GM21390 (cell line): Measurements from ENCODE around the gene DZIP1L.
"Not testable (repeated sequence)": the region's sequence is repeated elsewhere in the genome, so short reads cannot be mapped to it uniquely, and the experiment has no call there.

ENCODE experiments used
- ATAC-seq: cut with Tn5 transposase; IDR thresholded peaks from one replicate; pipeline ENCODE4 v1.9.1; 2021; ENCODE audit not compliant: unreplicated experiment

Gene DZIP1L, protein sequence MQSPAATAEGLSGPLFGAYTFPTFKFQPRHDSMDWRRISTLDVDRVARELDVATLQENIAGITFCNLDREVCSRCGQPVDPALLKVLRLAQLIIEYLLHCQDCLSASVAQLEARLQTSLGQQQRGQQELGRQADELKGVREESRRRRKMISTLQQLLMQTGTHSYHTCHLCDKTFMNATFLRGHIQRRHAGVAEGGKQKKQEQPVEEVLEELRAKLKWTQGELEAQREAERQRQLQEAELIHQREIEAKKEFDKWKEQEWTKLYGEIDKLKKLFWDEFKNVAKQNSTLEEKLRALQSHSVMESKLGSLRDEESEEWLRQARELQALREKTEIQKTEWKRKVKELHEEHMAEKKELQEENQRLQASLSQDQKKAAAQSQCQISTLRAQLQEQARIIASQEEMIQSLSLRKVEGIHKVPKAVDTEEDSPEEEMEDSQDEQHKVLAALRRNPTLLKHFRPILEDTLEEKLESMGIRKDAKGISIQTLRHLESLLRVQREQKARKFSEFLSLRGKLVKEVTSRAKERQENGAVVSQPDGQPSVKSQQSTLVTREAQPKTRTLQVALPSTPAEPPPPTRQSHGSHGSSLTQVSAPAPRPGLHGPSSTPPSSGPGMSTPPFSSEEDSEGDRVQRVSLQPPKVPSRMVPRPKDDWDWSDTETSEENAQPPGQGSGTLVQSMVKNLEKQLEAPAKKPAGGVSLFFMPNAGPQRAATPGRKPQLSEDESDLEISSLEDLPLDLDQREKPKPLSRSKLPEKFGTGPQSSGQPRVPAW

DNA sequence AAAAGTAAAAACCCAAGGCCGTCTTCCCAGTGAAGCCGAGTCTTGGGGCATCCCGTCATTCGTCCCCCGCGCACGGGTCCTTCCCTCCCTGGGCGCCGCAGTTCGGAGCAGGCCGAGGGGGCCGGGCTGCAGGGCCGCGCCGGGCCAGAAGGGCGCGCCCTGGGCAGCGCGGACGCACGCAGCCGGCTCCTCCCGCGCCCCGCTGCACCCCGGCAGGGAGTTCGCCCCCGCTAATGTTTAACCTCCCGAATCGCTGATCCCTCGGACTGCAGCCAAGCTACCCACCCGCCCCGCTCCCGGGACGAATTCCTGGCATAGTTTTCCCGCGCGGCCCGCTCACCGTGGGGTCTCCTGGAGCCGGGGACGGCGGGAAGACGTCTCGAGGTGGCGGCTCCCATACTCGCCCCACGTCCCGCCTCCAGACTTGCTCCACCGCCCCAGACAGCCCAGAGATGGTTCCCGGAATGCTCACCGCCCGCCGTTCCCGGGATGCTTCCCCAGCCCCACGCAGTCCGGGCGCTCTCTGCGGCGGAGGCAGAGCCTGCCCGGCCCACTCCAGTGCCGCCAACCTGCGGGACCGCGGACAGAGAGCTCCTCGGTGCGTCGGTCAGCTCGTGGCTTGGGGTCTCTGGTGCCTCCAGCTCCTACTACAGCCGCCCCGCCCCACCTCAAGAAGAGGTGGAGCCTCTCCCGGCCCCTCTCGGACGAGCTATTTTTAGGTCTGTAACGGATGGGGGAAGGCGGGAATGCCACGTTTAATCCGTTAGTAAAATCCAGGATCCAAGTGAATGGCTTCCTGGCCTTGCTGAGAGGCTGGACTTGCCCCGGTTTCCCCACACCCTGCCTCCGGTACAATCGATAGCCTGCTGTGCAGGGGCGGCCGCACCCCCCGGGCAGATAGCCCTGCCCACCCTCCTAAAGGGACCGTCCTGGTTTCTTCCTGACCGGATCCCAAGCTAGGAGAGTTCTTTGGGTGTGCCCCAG is at the start of gene DZIP1L:
Gene DZIP1L (minus strand): TSS at position 621 of the 984 bp plus-strand sequence. CDS start 11,637 bp downstream, outside the sequence.
- peak; percentile 71 for ATAC-seq

DNA sequence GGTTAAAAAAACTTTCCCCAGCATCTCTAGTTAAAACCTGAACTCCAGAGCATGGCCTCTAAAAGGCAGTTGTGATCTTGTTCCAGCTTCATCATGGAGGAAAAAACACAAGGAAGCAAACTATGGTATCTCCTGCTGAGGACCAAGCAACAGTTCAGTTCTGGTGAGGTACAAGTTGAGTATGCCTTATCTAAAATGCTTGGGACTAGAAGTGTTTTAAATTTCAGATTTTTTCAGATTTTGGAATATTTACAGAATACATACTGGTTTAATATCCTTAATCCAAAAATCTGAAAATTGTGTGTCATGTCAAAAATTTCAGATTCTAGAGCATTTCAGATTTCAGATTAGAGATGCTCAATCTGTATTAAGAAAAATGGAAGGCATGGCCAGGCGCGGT is 49.7 kb upstream of the DZIP1L start:
- ATAC-seq, result no peak

DNA sequence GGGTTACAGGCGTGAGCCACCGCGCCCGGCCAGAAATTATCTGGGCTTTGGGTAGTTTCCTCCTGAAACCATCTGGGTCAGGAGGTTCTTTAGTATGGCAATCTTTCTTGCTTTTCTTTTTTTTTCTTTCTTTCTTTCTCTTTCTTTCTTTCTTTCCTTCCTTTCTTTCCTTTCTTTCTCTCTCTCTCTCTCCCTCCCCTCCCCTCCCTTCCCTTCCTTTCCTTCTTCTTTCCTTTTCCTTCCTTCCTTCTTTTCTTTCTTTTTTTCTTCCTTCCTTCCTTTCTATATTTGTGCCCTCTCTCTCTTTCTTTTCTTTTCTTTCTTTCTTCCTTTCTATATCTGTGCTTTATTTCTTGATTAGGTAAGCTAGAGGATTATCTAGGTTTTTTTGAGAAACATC is 42.3 kb upstream of the DZIP1L start:
- ATAC-seq, result no peak

DNA sequence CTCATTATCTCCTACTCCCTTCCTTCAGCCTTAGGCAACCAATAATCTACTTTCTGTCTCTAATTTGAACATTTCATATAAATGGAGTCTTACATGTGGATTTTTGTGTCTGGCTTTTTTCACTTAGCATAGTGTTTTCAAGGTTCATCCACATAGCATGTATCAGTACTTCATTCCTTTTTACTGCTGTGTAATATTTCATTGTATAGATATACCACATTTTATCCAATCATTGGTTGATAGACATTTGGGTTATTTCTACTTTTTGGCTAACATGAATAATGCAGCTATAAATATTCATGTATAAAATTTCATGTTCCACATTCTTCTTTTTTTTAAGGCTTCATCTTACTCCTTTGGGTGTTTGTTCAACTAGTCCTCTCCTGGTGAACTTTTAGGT is 39.1 kb upstream of the DZIP1L start:
- ATAC-seq, result no peak

DNA sequence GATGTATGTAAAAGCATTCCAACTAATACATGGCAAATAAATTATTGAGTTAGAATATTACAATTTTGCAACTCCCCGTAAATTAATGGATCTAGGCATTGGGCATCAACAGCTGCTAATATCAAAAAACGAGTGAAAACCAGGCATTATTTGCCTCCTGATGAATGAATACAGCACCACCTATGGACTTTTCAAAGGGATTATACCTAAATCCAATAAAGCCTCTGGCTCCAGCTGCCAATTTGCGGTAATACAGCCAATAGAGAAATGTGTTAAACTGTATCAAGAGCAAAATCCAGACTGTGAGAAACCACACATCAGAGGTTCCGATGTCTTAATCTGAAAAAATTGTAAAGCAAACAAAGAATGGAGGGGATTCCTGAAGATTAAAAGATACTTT is 33.1 kb upstream of the DZIP1L start:
- no peak for ATAC-seq

DNA sequence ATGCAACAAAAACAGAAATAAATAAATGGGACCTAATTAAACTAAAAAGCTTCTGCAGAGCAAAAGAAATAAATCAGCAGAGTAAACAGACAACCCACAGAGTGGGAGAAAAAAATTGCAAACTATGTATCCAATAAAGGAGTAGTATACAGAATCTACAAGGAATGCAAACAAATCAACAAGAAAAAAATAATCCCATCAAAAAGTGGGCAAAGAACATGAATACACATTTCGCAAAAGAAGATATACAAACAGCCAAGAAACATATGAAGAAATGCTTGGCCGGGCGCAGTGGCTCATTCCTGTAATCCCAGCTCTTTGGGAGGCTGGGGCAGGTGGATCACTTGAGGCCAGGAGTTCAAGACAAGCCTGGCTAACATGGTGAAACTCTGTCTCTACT is 26.8 kb upstream of the DZIP1L start:
- ATAC-seq, result not testable (repeated sequence)

DNA sequence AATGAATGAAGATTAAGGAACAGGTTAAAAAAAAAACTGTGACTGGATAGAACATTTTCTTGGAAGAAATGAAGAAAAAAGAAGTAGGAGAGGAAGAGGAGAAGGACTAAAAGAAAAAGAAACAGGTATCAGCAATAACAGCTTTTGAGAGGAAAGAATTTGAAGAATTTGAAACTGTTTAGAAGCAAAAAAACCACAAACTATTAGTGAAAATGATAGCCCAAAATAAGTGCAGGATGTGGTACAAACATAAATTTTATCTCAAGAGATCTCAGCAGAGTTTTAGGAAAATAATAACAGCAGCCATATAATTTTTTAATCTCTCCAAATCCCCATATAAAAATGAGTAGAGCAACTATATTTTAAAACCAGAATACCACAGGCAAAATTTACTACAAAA is 25.5 kb upstream of the DZIP1L start:
- no peak for ATAC-seq

DNA sequence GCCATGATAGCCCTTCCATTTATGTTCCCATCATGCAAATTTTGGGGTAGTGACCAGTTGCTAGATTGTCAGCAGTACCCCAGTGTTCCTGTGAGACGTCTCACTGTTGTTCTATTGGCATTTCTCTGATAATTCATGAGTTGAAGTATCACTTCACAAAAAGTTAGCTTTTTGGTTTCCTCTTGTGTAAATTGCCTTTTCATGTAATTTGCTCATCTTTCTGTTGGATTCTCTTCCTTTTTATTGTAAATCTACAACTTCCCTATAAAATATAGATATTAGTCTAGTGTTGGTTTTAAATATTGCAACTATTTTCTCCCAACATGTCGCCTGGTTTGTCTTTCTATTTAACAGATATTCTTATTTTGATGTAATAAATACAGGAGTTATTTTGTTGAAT is 24.3 kb upstream of the DZIP1L start:
- ATAC-seq, result no peak

DNA sequence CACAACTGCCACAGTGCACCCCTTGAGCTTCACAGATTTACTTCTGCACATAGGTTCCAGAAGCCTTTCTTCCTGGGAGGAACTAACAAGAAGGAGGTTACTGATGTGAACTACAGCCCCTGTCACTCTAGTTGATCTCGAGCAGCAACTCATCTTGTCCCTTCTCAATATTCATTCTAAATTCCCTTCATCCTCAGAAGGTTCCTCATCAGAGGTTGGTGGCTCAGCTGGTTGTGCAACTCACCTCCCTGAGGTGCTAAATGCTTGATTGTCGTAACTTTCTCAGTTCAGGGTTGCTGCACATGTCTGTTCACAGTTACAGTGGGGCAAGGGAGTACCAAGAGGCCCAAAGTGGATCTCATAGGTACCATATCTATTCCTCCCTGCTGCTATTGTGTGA is 22.5 kb upstream of the DZIP1L start:
- no peak for ATAC-seq

DNA sequence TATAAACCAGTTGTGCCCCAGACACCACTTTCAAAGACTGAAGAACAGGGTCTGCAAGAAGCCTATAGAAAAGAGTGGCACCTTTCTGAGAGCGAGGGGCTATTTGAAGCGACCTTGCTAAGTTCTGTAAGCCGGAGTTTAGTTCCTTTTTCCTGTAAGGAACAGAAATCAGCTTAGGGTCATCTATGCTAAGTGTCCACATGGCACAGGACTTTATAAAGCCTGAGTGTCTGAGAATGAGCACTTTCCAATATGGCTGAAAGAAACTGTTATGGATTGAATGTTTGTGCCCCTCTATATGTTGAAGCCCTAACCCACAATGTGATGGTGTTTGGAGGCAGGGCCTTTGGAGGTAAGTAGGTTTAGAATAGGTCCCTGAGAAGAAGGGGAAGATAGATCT is 20.8 kb upstream of the DZIP1L start:
- no peak for ATAC-seq

DNA sequence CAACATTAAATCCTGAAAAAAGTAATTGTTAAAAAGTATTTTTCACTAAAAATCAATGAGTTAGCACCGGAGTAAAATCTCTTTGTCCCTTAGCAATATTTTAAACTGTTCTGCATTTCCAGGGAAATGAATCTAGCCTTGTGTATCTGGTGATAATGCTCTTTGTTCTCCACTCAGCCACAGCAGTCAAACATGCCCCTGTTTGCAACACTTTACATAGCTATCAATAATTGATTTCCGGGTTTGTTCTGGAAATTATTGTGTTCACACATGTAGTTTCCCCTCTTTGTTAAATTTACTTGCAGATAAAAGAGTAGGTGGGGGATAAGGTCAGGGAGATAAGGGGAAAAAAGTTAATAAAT is 20.4 kb upstream of the DZIP1L start:
- no peak for ATAC-seq

DNA sequence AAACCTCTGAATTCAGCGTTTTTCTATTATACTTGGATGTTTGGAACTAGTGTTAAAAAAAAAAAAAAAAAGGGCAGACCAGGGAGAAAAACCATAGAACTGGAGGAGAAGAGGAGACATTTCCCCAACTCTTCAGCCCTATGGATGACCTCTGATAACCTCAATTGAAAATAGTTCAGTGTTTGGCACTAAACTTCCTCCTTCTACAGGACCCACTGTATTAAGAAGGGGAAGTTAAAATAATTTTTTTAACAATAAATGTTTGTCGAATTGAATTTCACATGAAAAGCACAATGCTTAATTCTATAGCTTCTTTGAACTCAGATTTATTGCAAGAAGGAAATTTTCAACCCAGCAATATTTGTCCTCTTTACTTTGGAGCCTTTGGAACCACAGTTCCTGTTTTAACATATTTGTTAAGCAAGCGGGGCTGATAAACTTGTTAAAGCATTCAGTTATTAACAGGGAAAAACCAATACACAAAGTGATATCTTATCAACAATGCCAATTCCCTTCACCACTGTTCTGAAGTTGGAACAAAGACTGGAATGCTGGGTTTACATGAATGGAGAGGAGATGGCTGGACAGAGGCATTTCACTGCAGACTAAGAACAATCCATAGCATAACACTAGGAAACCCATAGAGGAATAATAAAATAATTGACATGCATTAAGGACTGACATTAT is 19.9 kb upstream of the DZIP1L start:
- ATAC-seq, result no peak

DNA sequence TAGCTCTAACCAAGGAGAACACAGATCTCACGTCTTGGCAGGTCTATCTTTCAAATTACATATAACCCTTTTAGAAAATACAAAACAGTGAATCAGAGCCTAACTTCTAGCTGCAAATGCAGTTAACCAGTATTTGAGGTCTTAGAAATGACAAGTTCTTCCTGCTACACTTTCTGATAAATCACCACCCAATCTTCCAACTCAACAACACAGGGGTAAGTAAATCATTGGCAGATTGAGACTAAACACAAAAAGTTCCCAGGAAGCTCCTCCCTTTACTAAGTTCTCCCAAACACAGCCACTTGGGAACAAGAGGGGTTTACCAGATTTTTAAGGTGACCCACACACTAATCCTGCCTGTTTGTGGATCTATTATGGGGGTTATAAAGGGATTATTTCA is 16.8 kb upstream of the DZIP1L start, which contains the start of gene A4GNT:
Gene A4GNT (minus strand): TSS at position 152 of the 400 bp plus-strand sequence. CDS start 1,134 bp downstream, outside the sequence.
- no peak for ATAC-seq

DNA sequence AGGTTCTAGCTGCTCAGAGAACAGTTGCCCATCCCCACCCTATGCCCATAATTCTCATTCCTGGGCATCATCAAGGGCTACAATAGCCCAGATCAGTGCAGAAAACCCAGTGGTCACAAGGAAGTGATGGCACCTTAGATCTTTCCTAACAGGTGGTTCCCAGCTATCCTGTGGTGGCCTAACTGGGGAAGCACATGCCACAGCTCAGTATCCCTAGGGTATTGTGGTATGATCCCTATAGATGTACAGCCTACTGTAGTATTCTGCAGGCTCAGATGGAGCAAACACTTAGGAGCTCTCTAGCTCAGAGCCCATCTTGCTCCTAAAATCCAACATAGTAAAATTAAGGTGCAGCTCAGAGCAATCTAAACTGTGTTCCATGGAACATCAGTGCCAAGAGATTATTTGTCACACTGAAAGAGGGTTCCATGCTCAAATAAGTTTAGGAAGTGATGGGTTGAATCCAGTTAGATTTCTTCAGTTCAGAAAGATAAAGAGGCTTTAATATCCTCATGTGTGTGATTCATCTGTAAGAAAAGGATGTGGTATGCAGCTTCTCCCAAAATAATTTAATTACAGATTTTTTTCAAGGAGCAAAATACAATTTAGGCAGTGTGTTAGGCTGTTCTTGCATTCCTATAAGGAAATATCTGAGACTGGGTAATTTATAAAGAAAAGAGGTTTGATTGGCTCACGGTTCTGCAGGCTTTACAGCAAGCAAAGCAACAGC is 12.4 kb upstream of the DZIP1L start:
- no peak for ATAC-seq

DNA sequence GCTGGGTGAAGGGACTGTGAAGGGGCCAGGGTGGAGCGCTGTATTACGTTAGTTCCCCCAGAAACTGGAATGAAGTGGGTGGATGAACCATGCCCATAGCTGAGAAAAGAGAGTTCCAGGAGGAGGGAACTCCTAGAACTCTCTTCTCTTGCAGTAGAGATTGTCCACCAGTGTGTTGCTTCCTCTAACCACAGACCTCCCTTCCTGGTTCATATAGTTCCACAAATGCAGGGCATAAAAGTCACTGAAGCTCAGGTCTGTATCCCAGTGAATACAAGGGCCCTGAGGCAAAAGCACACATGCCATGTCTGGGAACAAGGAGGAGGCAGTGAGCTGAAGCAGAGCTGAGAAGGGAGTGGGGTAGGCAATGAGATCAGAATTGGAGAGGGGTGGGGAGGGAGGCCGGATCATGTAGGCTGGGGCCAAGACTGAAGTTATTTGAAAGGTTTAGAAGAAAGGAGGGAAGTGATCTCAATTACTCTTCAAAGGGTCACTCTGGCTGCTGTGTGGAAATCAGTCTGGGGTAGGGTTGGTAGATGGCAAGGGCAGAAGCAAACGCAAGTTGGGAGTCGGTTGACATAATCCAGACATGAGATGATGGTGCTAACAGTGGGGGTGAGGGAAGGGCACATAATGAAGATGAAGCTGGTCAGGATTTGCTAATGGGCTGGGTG is 10.3 kb upstream of the DZIP1L start:
- no peak for ATAC-seq

DNA sequence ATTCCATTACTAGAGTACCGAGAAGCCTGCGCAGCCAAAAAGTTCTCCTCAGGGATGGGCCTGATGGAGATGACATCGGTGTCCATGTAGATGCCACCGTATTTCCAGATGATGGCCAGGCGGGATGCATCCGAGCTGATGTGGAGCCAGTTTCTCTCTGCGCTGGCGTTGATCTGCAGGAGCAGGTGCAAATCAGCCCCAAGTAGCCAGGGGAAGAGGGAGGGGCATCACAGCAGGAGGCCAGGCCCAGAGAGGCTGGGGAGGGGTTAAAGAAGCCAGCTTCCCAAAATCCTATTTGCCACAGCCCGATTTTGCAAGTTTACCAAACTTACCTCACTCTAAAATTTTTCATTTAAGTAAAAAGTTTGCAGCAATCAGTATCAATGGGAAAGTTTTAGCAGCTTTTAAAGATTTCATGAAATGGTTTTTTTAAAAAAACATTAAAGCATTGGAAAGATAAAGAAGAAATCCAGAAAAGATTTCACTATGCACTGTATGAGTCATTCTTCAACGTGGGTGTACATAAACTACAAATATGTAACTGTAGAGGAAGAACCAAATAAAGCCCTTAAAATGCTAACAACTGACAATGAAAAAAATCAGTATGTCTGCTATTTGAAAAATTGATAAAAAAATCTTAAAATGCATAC is 9.4 kb upstream of the DZIP1L start:
- ATAC-seq, result no peak

DNA sequence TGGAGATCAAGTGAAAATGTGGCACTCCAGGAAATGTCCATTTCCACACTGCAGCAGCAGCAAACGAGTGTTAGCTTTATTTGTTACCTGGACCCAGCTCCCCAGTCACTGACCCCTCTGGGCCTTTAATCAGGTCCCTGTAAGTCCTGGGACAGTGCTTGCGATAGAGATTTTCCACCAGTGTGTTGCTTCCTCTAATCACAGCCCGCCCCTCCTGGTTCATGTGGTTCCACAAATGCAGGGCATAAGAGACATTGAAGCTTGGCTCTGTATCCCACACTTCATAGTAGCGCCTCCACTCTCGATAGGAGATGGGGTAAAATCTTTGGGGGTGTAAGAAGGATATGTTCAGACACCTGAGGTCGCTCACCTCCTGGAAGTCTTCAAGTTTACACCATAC is 8.8 kb upstream of the DZIP1L start:
- ATAC-seq, result no peak

DNA sequence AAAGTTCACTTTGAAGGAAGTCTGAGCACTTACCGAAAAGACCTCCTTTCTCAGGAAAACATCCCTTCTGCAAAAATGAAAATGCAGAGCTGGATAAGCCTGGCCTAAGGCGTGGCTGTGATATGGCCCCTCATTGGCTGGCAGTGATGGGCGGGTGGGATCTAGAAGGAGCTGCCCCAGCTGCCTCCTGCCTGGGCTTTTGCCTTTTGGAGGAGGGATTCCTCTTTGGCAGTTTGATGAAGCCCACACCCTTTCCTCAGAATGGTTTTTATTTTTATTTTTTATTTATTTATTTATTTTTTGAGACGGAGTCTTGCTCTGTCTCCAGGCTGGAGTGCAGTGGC is 4.0 kb upstream of the DZIP1L start:
- ATAC-seq, result no peak
